IPS-18a (cell line): Measurements from ENCODE around the gene MYO16.
"Not testable (repeated sequence)": the region's sequence is repeated elsewhere in the genome, so short reads cannot be mapped to it uniquely, and the experiment has no call there.

Experiments
- H3K27ac ChIP-seq: one replicate; pipeline ENCODE4 v1.5.1; 2013; ENCODE audit warnings: low read length
- H3K27me3 ChIP-seq: one replicate; pipeline ENCODE4 v1.6.1; 2013; ENCODE audit warnings: mild to moderate bottlenecking, low read length; ENCODE audit not compliant: control insufficient read depth, insufficient read depth
- H3K36me3 ChIP-seq: one replicate; pipeline ENCODE4 v1.6.1; 2013; ENCODE audit warnings: low read depth, low read length; ENCODE audit not compliant: control insufficient read depth
- H3K4me1 ChIP-seq: one replicate; pipeline ENCODE4 v1.6.1; 2013; ENCODE audit warnings: low read depth, low read length; ENCODE audit not compliant: control insufficient read depth
- H3K4me3 ChIP-seq: one replicate; pipeline ENCODE4 v1.5.1; 2013; ENCODE audit warnings: low read length
- H3K9ac ChIP-seq: one replicate; pipeline ENCODE4 v1.6.1; 2013; ENCODE audit warnings: mild to moderate bottlenecking, low read length, moderate library complexity
- H3K9me3 ChIP-seq: one replicate; pipeline ENCODE4 v1.6.1; 2013; ENCODE audit warnings: low read depth, low read length; ENCODE audit not compliant: control insufficient read depth

The MYO16 gene

DNA sequence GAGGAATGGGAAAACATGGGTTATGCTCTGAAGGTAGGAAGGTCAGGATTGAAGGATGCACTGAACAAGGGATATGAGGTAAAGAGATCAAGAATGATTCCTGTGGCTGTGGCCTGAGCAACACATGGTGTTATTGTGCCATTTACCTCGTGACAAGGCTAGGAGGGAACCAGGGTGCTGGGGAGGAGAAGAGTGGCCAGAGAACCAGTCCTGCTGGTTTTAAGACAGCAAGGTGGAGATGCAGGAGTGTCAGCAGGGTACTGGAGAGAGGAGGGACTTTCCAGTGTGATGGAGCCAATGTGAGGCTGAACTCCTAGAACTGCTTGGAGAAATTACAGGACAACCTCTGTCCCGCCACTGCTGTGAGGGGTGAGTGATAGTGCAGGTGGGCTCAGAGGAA, 282.4 kb downstream of the MYO16 start:
- Histone ChIP-seq H3K27ac (no peak overlapping the region), H3K27me3 (no peaks in the 10 kb centered on the region), H3K36me3 (no peaks in the 10 kb centered on the region), H3K4me3 (no peak overlapping the region), H3K4me1 (peaks cover 4% of the 10 kb centered on the region), H3K9ac (no peak overlapping the region), H3K9me3 (no peaks in the 10 kb centered on the region)

- H3K4me1 ChIP-seq, H3K27me3 ChIP-seq, H3K9me3 ChIP-seq, H3K4me3 ChIP-seq, H3K9ac ChIP-seq, H3K27ac ChIP-seq, H3K36me3 ChIP-seq: not testable (repeated sequence)
These were observed 284.3 kb downstream of the MYO16 start for GRCh38 chr13:108913731-108914130.

- Histone ChIP-seq H3K27me3 (no peaks in the 10 kb centered on the region), H3K27ac (peak overlapping the region; percentile 61), H3K4me1 (peaks cover 4% of the 10 kb centered on the region), H3K36me3 (no peaks in the 10 kb centered on the region), H3K4me3 (no peak overlapping the region), H3K9me3 (no peaks in the 10 kb centered on the region), H3K9ac (peak overlapping the region; percentile 32)
These were observed 285.8 kb downstream of the MYO16 start for GRCh38 chr13:108915095-108915633.

DNA sequence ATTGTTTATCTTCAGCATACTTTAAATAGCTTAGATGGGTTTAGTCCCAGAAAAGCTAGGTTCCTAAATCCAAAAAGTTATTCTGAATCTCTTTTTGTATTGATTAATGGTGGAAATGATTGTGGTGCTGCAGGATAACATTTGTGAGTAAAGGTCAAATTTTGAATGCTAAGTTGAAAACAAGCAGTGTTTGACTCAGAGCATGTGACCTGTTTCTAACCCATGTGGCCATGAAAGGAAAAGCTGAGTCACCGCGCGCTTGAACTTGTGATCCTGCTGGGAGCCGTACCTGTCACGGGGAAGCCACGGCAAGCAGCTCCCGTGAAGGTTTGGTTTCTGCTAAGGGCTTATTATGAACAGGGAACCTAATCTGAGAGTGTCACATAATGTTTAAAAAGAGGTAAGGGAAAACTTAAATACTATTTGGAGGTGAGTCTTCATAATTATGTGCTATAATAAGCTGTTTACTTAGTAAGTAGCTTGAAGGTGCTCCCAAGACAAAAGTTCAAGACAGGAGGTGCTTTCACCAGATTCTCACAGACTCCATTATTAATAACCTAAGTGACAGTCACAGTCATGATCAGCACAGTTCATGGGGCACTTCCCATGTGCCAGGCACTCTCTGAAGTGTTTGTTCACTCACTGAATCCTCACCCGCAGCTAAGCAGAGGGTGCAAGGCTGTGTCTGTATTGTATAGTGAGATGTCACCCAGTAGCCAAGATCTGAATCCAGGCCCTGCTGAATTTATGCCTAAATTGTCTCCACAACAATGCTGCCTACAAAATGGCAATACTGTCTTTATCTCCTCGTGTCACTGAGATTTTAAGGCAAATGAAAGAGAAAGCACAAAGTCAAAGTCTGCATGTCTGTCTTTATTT, 286.5 kb downstream of the MYO16 start:
- Histone ChIP-seq H3K27me3 (no peaks in the 10 kb centered on the region), H3K36me3 (no peaks in the 10 kb centered on the region), H3K4me3 (no peak overlapping the region), H3K27ac (peak overlapping the region; percentile 61), H3K9me3 (no peaks in the 10 kb centered on the region), H3K4me1 (peaks cover 4% of the 10 kb centered on the region), H3K9ac (peak overlapping the region; percentile 32)

GRCh38 chr13:108917581-108917980, 288.2 kb downstream of the MYO16 start:
- Histone ChIP-seq H3K36me3 (no peaks in the 10 kb centered on the region), H3K9ac (no peak overlapping the region), H3K27me3 (no peaks in the 10 kb centered on the region), H3K4me1 (peaks cover 4% of the 10 kb centered on the region), H3K9me3 (no peaks in the 10 kb centered on the region), H3K27ac (no peak overlapping the region), H3K4me3 (no peak overlapping the region)

DNA sequence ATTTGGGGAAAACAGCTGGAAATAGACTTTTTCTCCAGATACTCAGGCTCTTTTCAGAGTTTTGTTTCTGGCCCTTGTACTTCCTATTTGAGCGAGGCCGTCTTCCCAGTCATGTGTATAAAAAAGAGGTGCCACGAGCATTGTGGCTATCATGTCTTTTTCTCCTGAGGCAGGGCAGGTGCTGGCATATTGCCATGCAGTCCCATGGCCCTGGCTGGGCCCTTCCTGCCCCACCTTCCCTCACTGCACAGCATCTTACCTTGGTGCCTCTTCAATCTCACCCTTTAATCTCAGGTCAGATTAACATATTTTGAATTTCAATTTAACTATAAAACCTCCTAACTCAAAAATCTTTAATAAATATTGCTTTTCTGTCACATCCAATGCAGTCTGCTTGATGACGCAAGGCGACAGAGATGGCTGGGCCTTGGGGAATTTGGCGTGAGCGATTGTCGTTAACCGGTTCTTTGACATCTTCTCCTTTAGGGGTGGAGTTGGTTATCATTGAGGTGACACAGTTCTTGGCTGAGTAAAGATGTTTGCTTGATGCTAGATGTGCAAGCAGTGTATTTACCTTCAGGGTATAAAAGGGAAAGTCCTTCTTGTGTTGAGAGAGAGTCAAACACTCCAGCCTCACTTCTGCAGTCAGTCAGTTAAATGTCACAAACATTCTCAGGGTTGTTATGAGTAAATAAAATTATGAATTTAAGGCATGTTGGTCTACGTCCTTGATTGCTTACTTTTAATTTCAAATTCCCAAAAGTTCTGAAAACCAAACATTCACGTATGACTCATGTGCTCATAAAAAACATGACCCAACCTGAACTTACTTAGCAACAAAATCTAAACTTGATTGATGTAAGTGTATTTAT, 289.9 kb downstream of the MYO16 start:
- Histone ChIP-seq H3K4me1 (peaks cover 4% of the 10 kb centered on the region), H3K27ac (no peak overlapping the region), H3K4me3 (no peak overlapping the region), H3K27me3 (no peaks in the 10 kb centered on the region), H3K9me3 (no peaks in the 10 kb centered on the region), H3K9ac (no peak overlapping the region), H3K36me3 (no peaks in the 10 kb centered on the region)

DNA sequence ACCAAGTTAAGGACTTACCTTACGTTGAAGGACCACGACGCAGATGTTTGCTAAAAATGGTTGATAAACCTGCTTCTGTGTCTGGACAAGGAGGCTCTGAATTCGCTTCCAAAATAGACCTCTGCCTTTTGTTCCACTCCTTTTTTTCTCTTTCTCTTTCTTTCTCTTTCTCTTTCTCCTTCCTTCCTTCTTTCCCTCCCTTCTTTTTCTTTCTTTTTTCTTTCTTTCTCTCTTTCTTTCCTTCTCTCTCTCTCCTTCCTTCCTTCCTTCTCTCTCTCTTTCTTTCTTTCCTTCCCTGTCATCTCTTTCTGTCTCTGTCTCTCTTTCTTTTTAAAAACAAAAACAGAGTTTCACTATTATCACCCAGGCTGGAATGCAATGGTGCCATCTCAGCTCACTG, 290.7 kb downstream of the MYO16 start:
- H3K9ac ChIP-seq = no peak overlapping the region
- no peak overlapping the region for H3K4me3 ChIP-seq
- peaks cover 4% of the 10 kb centered on the region for H3K4me1 ChIP-seq
- no peaks in the 10 kb centered on the region for H3K9me3 ChIP-seq
- H3K27ac ChIP-seq = no peak overlapping the region
- no peaks in the 10 kb centered on the region for H3K27me3 ChIP-seq
- no peaks in the 10 kb centered on the region for H3K36me3 ChIP-seq

DNA sequence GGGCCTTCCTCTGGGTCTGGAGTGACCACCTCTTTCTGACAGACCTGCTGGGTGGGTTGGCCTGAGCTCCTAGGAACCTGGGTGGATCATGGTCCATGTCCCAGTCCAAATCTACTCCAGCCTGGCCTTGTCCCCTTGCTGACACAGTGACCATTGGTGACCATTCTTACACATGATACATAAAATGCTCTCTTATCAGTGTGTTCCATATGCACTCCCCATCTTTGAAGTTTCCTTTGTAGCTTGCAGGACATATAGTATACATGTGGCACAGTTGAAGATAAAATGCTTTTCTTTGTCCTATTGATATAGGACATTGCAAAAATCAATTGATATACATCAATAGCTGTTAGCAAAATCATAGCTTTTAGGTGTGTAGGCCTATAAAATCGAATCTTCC, 291.8 kb downstream of the MYO16 start:
- no peaks in the 10 kb centered on the region for H3K36me3 ChIP-seq
- no peak overlapping the region for H3K27ac ChIP-seq
- H3K4me3 ChIP-seq = no peak overlapping the region
- H3K4me1 ChIP-seq = no peaks in the 10 kb centered on the region
- no peaks in the 10 kb centered on the region for H3K27me3 ChIP-seq
- no peaks in the 10 kb centered on the region for H3K9me3 ChIP-seq
- H3K9ac ChIP-seq = no peak overlapping the region

GRCh38 chr13:108922108-108922507, 292.7 kb downstream of the MYO16 start:
- Histone ChIP-seq H3K27me3 (no peaks in the 10 kb centered on the region), H3K4me3 (no peak overlapping the region), H3K36me3 (no peaks in the 10 kb centered on the region), H3K9ac (no peak overlapping the region), H3K27ac (no peak overlapping the region), H3K9me3 (no peaks in the 10 kb centered on the region), H3K4me1 (no peaks in the 10 kb centered on the region)

DNA sequence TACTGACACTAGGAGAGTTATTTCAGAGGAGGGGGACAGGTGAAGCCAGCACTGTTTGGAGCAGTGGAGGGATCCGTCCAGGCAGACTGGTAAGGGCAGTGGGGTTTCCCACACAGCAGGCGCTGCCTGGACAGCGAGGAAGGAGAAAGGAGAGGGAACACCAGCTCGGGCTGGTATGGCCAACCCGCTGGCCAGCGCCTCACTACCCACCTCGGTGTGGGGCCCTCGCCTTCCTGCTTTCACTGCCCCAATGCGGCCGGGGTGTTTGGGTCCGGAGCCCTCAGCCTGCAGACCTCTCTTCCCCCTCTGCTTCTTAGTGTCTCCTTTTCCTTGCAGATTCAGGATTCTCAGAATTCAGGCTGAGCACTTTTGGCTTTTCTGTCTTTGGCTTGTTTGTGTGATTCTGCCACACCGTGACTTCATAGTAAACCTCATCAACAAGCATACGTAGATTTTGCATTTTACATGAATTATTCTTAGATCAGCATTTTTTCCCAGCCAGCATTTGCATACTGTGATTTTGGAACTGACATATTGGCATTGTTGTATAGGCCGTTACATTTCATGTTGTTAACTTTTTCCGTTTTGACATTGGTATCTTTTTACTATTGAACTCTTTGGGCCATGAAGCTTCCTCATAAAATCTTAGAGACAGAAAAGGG, 294.1 kb downstream of the MYO16 start:
- Histone ChIP-seq H3K9ac (no peak overlapping the region), H3K27ac (no peak overlapping the region), H3K9me3 (no peaks in the 10 kb centered on the region), H3K27me3 (no peaks in the 10 kb centered on the region), H3K4me3 (no peak overlapping the region), H3K4me1 (no peaks in the 10 kb centered on the region), H3K36me3 (no peaks in the 10 kb centered on the region)

- Histone ChIP-seq H3K9me3 (no peaks in the 10 kb centered on the region), H3K36me3 (no peaks in the 10 kb centered on the region), H3K4me3 (no peak overlapping the region), H3K27ac (no peak overlapping the region), H3K27me3 (no peaks in the 10 kb centered on the region), H3K9ac (no peak overlapping the region), H3K4me1 (no peaks in the 10 kb centered on the region)
These were observed 294.7 kb downstream of the MYO16 start for GRCh38 chr13:108924134-108924533.
